Nephron (organoid): Measurements from ENCODE around the gene TYRP1.

Source experiments
- H3K27ac Mint-ChIP-seq, 3 experiments: 2 replicates each; pipeline ENCODE4 v1.8.0; 2020; ENCODE audit warnings: mixed read lengths in 3 of 3, mild to moderate bottlenecking in 2 of 3, moderate library complexity in 1 of 3
- H3K27me3 Mint-ChIP-seq: 2 replicates; pipeline ENCODE4 v1.8.0; 2021; ENCODE audit warnings: low read depth, mild to moderate bottlenecking, moderate library complexity, mixed read lengths
- H3K36me3 Mint-ChIP-seq: 2 replicates; pipeline ENCODE4 v1.8.0; 2020; ENCODE audit warnings: low read depth, mixed read lengths
- H3K4me1 Mint-ChIP-seq: 2 replicates; pipeline ENCODE4 v1.8.0; 2020; ENCODE audit warnings: mixed read lengths
- H3K4me3 Mint-ChIP-seq, 3 experiments: 2 replicates each; pipeline ENCODE4 v1.8.0; 2020; ENCODE audit warnings: mild to moderate bottlenecking in 3 of 3, mixed read lengths in 3 of 3, moderate library complexity in 2 of 3
- H3K9me3 Mint-ChIP-seq: 2 replicates; pipeline ENCODE4 v1.8.0; 2020; ENCODE audit warnings: mixed read lengths
- CTCF ChIP-seq, 3 experiments: fragments of 200-600 bp; sonication (generic); IDR thresholded peaks; one replicate each; pipeline ENCODE4 v1.5.0; 2021; ENCODE audit warnings: antibody characterized with exemption in 3 of 3; ENCODE audit not compliant: unreplicated experiment in 3 of 3

Gene TYRP1

GRCh38 chr9:12726795-12727194, 33.6 kb downstream of the TYRP1 start:
- H3K4me3 Mint-ChIP-seq: no peak overlapping the region
- H3K27me3 Mint-ChIP-seq: no peaks in the 10 kb centered on the region
- no peak overlapping the region for H3K27ac Mint-ChIP-seq
- no peaks in the 10 kb centered on the region for H3K36me3 Mint-ChIP-seq
- H3K9me3 Mint-ChIP-seq: no peaks in the 10 kb centered on the region
- TF ChIP-seq CTCF (IDR thresholded peaks at IDR 0.05; ENCODE audit: unreplicated experiment in 3 of 3): no peak
- peaks cover 16% of the 10 kb centered on the region for H3K4me1 Mint-ChIP-seq

GRCh38 chr9:12730198-12730597, 37.0 kb downstream of the TYRP1 start:
- TF ChIP-seq CTCF (IDR thresholded peaks at IDR 0.05; ENCODE audit: unreplicated experiment in 3 of 3): no peak
- no peaks in the 10 kb centered on the region for H3K36me3 Mint-ChIP-seq
- no peak overlapping the region for H3K4me3 Mint-ChIP-seq
- H3K9me3 Mint-ChIP-seq: peaks cover 6% of the 10 kb centered on the region
- H3K4me1 Mint-ChIP-seq: no peaks in the 10 kb centered on the region
- no peak overlapping the region for H3K27ac Mint-ChIP-seq
- H3K27me3 Mint-ChIP-seq: no peaks in the 10 kb centered on the region

GRCh38 chr9:12730927-12731326, 37.7 kb downstream of the TYRP1 start:
- Mint-ChIP-seq H3K36me3 (no peaks in the 10 kb centered on the region), H3K27ac (no peak overlapping the region), H3K27me3 (no peaks in the 10 kb centered on the region), H3K4me1 (no peaks in the 10 kb centered on the region), H3K4me3 (no peak overlapping the region), H3K9me3 (peaks cover 6% of the 10 kb centered on the region)
- TF ChIP-seq CTCF (IDR thresholded peaks at IDR 0.05; ENCODE audit: unreplicated experiment in 3 of 3): no peak

GRCh38 chr9:12732971-12733370, 39.8 kb downstream of the TYRP1 start:
- H3K4me3 Mint-ChIP-seq: no peak overlapping the region
- no peak for TF ChIP-seq CTCF (IDR thresholded peaks at IDR 0.05; ENCODE audit: unreplicated experiment in 3 of 3)
- no peaks in the 10 kb centered on the region for H3K27me3 Mint-ChIP-seq
- peaks cover 6% of the 10 kb centered on the region for H3K9me3 Mint-ChIP-seq
- H3K36me3 Mint-ChIP-seq: no peaks in the 10 kb centered on the region
- no peak overlapping the region for H3K27ac Mint-ChIP-seq
- H3K4me1 Mint-ChIP-seq: peaks cover 1% of the 10 kb centered on the region

- no peak overlapping the region for H3K4me3 Mint-ChIP-seq
- no peak for TF ChIP-seq CTCF (IDR thresholded peaks at IDR 0.05; ENCODE audit: unreplicated experiment in 3 of 3)
- H3K36me3 Mint-ChIP-seq: no peaks in the 10 kb centered on the region
- H3K27me3 Mint-ChIP-seq: no peaks in the 10 kb centered on the region
- H3K27ac Mint-ChIP-seq: no peak overlapping the region
- peaks cover 8% of the 10 kb centered on the region for H3K9me3 Mint-ChIP-seq
- H3K4me1 Mint-ChIP-seq: peaks cover 6% of the 10 kb centered on the region
Measured at GRCh38 chr9:12735665-12736064, 42.5 kb downstream of the TYRP1 start.

- peak overlapping the region; percentile 12 to 67 (median 24) for H3K27ac Mint-ChIP-seq
- H3K4me1 Mint-ChIP-seq: peaks cover 6% of the 10 kb centered on the region
- no peaks in the 10 kb centered on the region for H3K27me3 Mint-ChIP-seq
- no peak overlapping the region for H3K4me3 Mint-ChIP-seq
- H3K36me3 Mint-ChIP-seq: no peaks in the 10 kb centered on the region
- TF ChIP-seq CTCF (IDR thresholded peaks at IDR 0.05; ENCODE audit: unreplicated experiment in 3 of 3): no peak
- H3K9me3 Mint-ChIP-seq: peaks cover 15% of the 10 kb centered on the region
Measured at GRCh38 chr9:12737871-12738270, 44.7 kb downstream of the TYRP1 start.
